Pancreas (tissue), 10 donors: ENCODE results near the gene OLFM1. TPM values are rescaled to one million over a fixed set of nuclear protein-coding genes. Genes with fewer than 3 reads are reported as not detected.

Experiments
- ATAC-seq, 4 donors: fragments of 200-7000 bp; cut with Tn5 transposase; one replicate each; pipeline versions ENCODE4 v1.8.0 to v1.9.1; 2020; ENCODE audit warnings: mild to moderate bottlenecking in 4 of 4, moderate library complexity in 4 of 4
- DNase-seq, 6 donors: peaks; one replicate each; pipeline ENCODE4 v3.0.0-alpha.2; 2020
- FAIRE-seq: peaks from 2 replicates; lab custom pipeline; 2012; peaks lifted over from hg19 to GRCh38; lab: Jason Lieb, UNC
- H3K27ac ChIP-seq, 4 donors: fragments of 200-600 bp; sonication (generic); 1 replicate in 3 of 4; 2 replicates in 1 of 4; pipeline versions ENCODE4 v1.5.0 to v1.8.0; 2020
- H3K27me3 ChIP-seq, 4 donors: fragments of 200-600 bp; one replicate each; pipeline ENCODE4 v1.8.0; 2021
- H3K36me3 ChIP-seq, 3 donors: fragments of 200-600 bp; sonication (generic) in 1 of 3; one replicate each; pipeline versions ENCODE4 v1.5.0 to v1.8.0; 2020 to 2021
- H3K4me1 ChIP-seq, 3 donors: fragments of 200-600 bp; one replicate each; pipeline ENCODE4 v1.8.0; 2021
- H3K4me3 ChIP-seq, 4 donors: fragments of 200-600 bp; sonication (generic) in 2 of 4; one replicate each; pipeline versions ENCODE4 v1.5.0 to v1.8.0; 2020 to 2021
- H3K9me3 ChIP-seq, 4 donors: fragments of 200-600 bp; one replicate each; pipeline ENCODE4 v1.8.0; 2021
- CTCF ChIP-seq, 4 donors: fragments of 200-600 bp; sonication (generic) in 3 of 4; IDR thresholded peaks; one replicate each; pipeline versions ENCODE4 v1.5.0 to v1.8.0; 2021; ENCODE audit warnings: antibody characterized with exemption in 4 of 4
- WGBS, 2 donors: extraction: QIAGEN DNeasy Blood & Tissue Kit; methylation state at CpG; one replicate each; pipeline ENCODE4 v1.1.7; 2013; 5-methylcytosine and 5-hydroxymethylcytosine counted together
- intact Hi-C, 3 donors: fragments of 100-400 bp; cut with DNase I; formaldehyde crosslinking; loops; one replicate each; pipeline versions ENCODE4 v1.11.1 to v1.14.2; 2022
- polyA plus RNA-seq, 2 donors: library from polyadenylated mRNA; stranded (reverse); fragments of 200-250 nt; gene quantifications; one replicate each; pipeline ENCODE4 v1.2.3, GENCODE V29; 2013
- total RNA-seq, 6 donors: library from RNA; stranded (reverse); fragmentation: NEBNext Ultra II Directional in 4 of 6; extraction: Animal tissue kit (Norgen Biotek cat#: 25700) in 4 of 6; gene quantifications; one replicate each; pipeline versions ENCODE4 v1.2.1 to v1.2.4, GENCODE V29; 2021 to 2023
- donor health status: healthy with polysubstance abuse.
- donor health status: DM: no; HTN: no; CAD: no; lungs with moderate emphysema.
- donor health status: DM: no; HTN: no; CAD: no.
- donor health status: control.
- donor health status: control.
- donor health status: Bipolar disorder and iron deficiency.
- donor health status: DM: yes; HTN: yes; CAD: no.
- donor health status: DM: no; HTN: no; CAD: no.
- donor health status: DM: no; HTN: no; CAD: no.
- donor health status: DM: yes; HTN: yes; CAD: no.

The OLFM1 gene
- total RNA-seq = 10 to 100 TPM in 1 of 6 donors, 1 to 10 TPM in 5; 5.9 to 10.4 (median 7.1) TPM
- 10 to 100 TPM in 1 of 2 donors, 1 to 10 TPM in 1; 7.8 to 14.1 TPM for polyA plus RNA-seq

- ATAC-seq = peak; percentile 76 to 89 (median 82)
- 0% methylated on average over 11 to 40 of the region's 40 CpGs for WGBS, 2 donors
- TF ChIP-seq CTCF (IDR thresholded peaks at IDR 0.05) = peak; percentile 60 to 70 (median 64)
- intact Hi-C loops = loop anchor here in 2 of 3 donors (5.0 kb wide), 2 partner anchors 255 to 325 kb away; no protein-coding TSS in a partner anchor
- FAIRE-seq = no peak
- H3K9me3 ChIP-seq = no peaks in the 10 kb centered on the region
- peak within 1 kb of the TSS in 1 of 4 donors; percentile 39 for H3K27ac ChIP-seq
- DNase-seq = peak; percentile 77 to 93 (median 86)
- H3K4me1 ChIP-seq = peaks cover 18 to 31% (median 26%) of the 10 kb centered on the region in 3 donors
- no peaks in the 10 kb centered on the region for H3K27me3 ChIP-seq
- H3K36me3 ChIP-seq = no peaks in the 10 kb centered on the region
- peak within 1 kb of the TSS; percentile 18 to 63 (median 34) for H3K4me3 ChIP-seq
These were observed at the start of gene OLFM1 for GRCh38 chr9:135087489-135087792. TSS of gene OLFM1 (plus strand) at chr9:135087668. CDS start at chr9:135087990, 322 bp downstream.

- ATAC-seq (no peak), FAIRE-seq (no peak), DNase-seq (peak in 1 of 6 donors; percentile 15)
- TF ChIP-seq CTCF (IDR thresholded peaks at IDR 0.05) = no peak
- WGBS, 2 donors = 50 to 60% methylated on average over 13 of the region's 13 CpGs
- intact Hi-C loops = no loop called here
- no peaks in the 10 kb centered on the region for H3K9me3 ChIP-seq
- H3K27ac ChIP-seq = no peak overlapping the region
- H3K36me3 ChIP-seq = no peaks in the 10 kb centered on the region
- no peaks in the 10 kb centered on the region for H3K27me3 ChIP-seq
- H3K4me1 ChIP-seq = no peaks in the 10 kb centered on the region
- no peak overlapping the region for H3K4me3 ChIP-seq
These were observed 49.1 kb upstream of the OLFM1 start for GRCh38 chr9:135038331-135038730.

- no peak for ATAC-seq
- intact Hi-C loops = no loop called here
- TF ChIP-seq CTCF (IDR thresholded peaks at IDR 0.05) = no peak
- no peaks in the 10 kb centered on the region for H3K27me3 ChIP-seq
- no peak overlapping the region for H3K4me3 ChIP-seq
- FAIRE-seq = no peak
- no peaks in the 10 kb centered on the region for H3K9me3 ChIP-seq
- H3K36me3 ChIP-seq = no peaks in the 10 kb centered on the region
- no peak for DNase-seq
- no peaks in the 10 kb centered on the region for H3K4me1 ChIP-seq
- no peak overlapping the region for H3K27ac ChIP-seq
- WGBS, 2 donors = 34 to 57% methylated on average over 3 of the region's 3 CpGs
These were observed 48.6 kb upstream of the OLFM1 start for GRCh38 chr9:135038826-135039225.

GRCh38 chr9:135039266-135039870, 48.1 kb upstream of the OLFM1 start:
- DNase-seq = peak in 1 of 6 donors; percentile 37
- no peak overlapping the region for H3K4me3 ChIP-seq
- H3K36me3 ChIP-seq = no peaks in the 10 kb centered on the region
- no peak for TF ChIP-seq CTCF (IDR thresholded peaks at IDR 0.05)
- ATAC-seq = no peak
- no peaks in the 10 kb centered on the region for H3K4me1 ChIP-seq
- WGBS, 2 donors = 52 to 65% methylated on average over 14 of the region's 14 CpGs
- intact Hi-C loops = no loop called here
- no peaks in the 10 kb centered on the region for H3K27me3 ChIP-seq
- no peaks in the 10 kb centered on the region for H3K9me3 ChIP-seq
- no peak for FAIRE-seq
- H3K27ac ChIP-seq = no peak overlapping the region
